SK-N-SH (cell line): Measurements from ENCODE around the gene ORMDL3. TPM values are rescaled to one million over a fixed set of nuclear protein-coding genes. Genes with fewer than 3 reads are reported as not detected.

Experiments
- CTCF ChIA-PET: fragments of 300-600, 350-600 bp; formaldehyde crosslinking; extraction: SDS; loops from one replicate; lab custom pipeline; 2021; lab: Yijun Ruan, JAX
- POLR2A ChIA-PET: fragments of 350-600 bp; sonication (Branson Sonifier 250); formaldehyde crosslinking; extraction: SDS; loops from one replicate; lab custom pipeline; 2020; ENCODE audit warnings: antibody characterized with exemption, inconsistent platforms; lab: Yijun Ruan, JAX
- DNase-seq: peaks from one replicate; pipeline ENCODE4 v3.0.0; 2012
- H2AFZ ChIP-seq: fragments of 200-600 bp; sonication (generic); 2 replicates; pipeline ENCODE4 v1.8.1; 2016; ENCODE audit warnings: antibody characterized with exemption, mild to moderate bottlenecking, low read depth
- H3F3A ChIP-seq: fragments of 200-600 bp; sonication (generic); replicated peaks from 2 replicates; pipeline ENCODE3; 2016; ENCODE audit warnings: antibody characterized with exemption, mild to moderate bottlenecking; ENCODE audit not compliant: insufficient read depth
- H3K27ac ChIP-seq, 2 experiments: fragments of 200-500 bp in 1 of 2; fragments of 200-600 bp in 1 of 2; sonication (Bioruptor generic) in 1 of 2; sonication (generic), shearing (Covaris generic) in 1 of 2; 2 replicates each; pipeline versions ENCODE4 v1.5.1 to v1.6.1; 2014 to 2016; ENCODE audit warnings: low read depth in 2 of 2, inconsistent platforms in 1 of 2, low read length in 1 of 2, mild to moderate bottlenecking in 1 of 2, mixed read lengths in 1 of 2
- H3K27me3 ChIP-seq: fragments of 200-600 bp; sonication (generic), shearing (Covaris generic); 2 replicates; pipeline ENCODE4 v1.6.1; 2016; ENCODE audit warnings: mixed run types; ENCODE audit not compliant: insufficient read depth
- H3K36me3 ChIP-seq, 2 experiments: fragments of 200-500 bp in 1 of 2; fragments of 200-600 bp in 1 of 2; sonication (Bioruptor generic) in 1 of 2; sonication (generic) in 1 of 2; replicated peaks in 1 of 2; 2 replicates each; pipeline versions ENCODE3 to v1.5.1; 2014 to 2016; ENCODE audit warnings: low read length in 1 of 2, mild to moderate bottlenecking in 1 of 2; ENCODE audit not compliant: insufficient read depth in 2 of 2, control insufficient read depth in 1 of 2
- H3K4me1 ChIP-seq, 2 experiments: fragments of 200-500 bp in 1 of 2; fragments of 200-600 bp in 1 of 2; sonication (Bioruptor generic) in 1 of 2; sonication (generic), shearing (Covaris generic) in 1 of 2; 2 replicates each; pipeline versions ENCODE4 v1.5.1 to v1.6.1; 2014 to 2016; ENCODE audit warnings: low read depth in 1 of 2, low read length in 1 of 2, mixed run types in 1 of 2; ENCODE audit not compliant: insufficient read depth in 2 of 2, control insufficient read depth in 1 of 2
- H3K4me2 ChIP-seq: fragments of 200-600 bp; sonication (generic), shearing (Covaris generic); 2 replicates; pipeline ENCODE4 v1.6.1; 2017; ENCODE audit warnings: mixed run types
- H3K4me3 ChIP-seq, 2 experiments: fragments of 200-500 bp in 1 of 2; fragments of 200-600 bp in 1 of 2; sonication (Bioruptor generic) in 1 of 2; sonication (generic), shearing (Covaris generic) in 1 of 2; 2 replicates each; pipeline versions ENCODE4 v1.5.1 to v1.8.1; 2014 to 2016; ENCODE audit warnings: low read depth in 2 of 2, inconsistent platforms in 1 of 2, low read length in 1 of 2, mild to moderate bottlenecking in 1 of 2, mixed read lengths in 1 of 2, moderate library complexity in 1 of 2
- H3K79me2 ChIP-seq: fragments of 200-600 bp; sonication (generic); 2 replicates; pipeline ENCODE4 v1.8.1; 2017; ENCODE audit warnings: mild to moderate bottlenecking; ENCODE audit not compliant: insufficient read depth
- H3K9ac ChIP-seq: fragments of 200-600 bp; sonication (generic); 2 replicates; pipeline ENCODE4 v1.6.1; 2017; ENCODE audit warnings: mixed run types
- H3K9me2 ChIP-seq: fragments of 200-600 bp; sonication (generic); 2 replicates; pipeline ENCODE4 v1.6.1; 2017; ENCODE audit warnings: mixed run types
- H3K9me3 ChIP-seq: fragments of 200-600 bp; sonication (generic); 2 replicates; pipeline ENCODE4 v1.6.1; 2017; ENCODE audit warnings: mixed run types, mild to moderate bottlenecking, moderate library complexity
- H4K20me1 ChIP-seq: fragments of 200-600 bp; sonication (generic); 2 replicates; pipeline ENCODE4 v1.6.1; 2017; ENCODE audit warnings: mild to moderate bottlenecking, mixed run types; ENCODE audit not compliant: insufficient read depth
- EP300 ChIP-seq, 2 experiments: IDR thresholded peaks; 2 replicates each; pipeline versions ENCODE4 v1.4.0 to v1.6.1; 2012; ENCODE audit warnings: borderline replicate concordance in 1 of 2, low read depth in 1 of 2, low read length in 1 of 2
- MXI1 ChIP-seq: IDR thresholded peaks from 2 replicates; pipeline ENCODE4 v1.6.1; 2012; ENCODE audit warnings: mild to moderate bottlenecking, low read depth, low read length, improper control_type of control experiment
- NRF1 ChIP-seq: IDR thresholded peaks from 2 replicates; pipeline ENCODE4 v1.6.1; 2012; ENCODE audit warnings: low read depth, mild to moderate bottlenecking, low read length
- POLR2AphosphoS5 ChIP-seq: IDR thresholded peaks from 2 replicates; pipeline ENCODE4 v1.6.1; 2012; ENCODE audit warnings: low read depth, low read length
- RAD21 ChIP-seq: IDR thresholded peaks from 2 replicates; pipeline ENCODE4 v1.6.1; 2012; ENCODE audit warnings: mild to moderate bottlenecking, low read length
- RFX5 ChIP-seq: IDR thresholded peaks from 2 replicates; pipeline ENCODE4 v1.6.1; 2012; ENCODE audit warnings: mild to moderate bottlenecking, improper control_type of control experiment, low read length
- RXRA ChIP-seq: IDR thresholded peaks from 2 replicates; pipeline ENCODE4 v1.4.0; 2012; ENCODE audit warnings: low read depth, mild to moderate bottlenecking, borderline replicate concordance
- SIN3A ChIP-seq: IDR thresholded peaks from 2 replicates; pipeline ENCODE4 v1.6.1; 2012; ENCODE audit warnings: low read depth, mild to moderate bottlenecking, low read length, moderate library complexity, borderline replicate concordance
- TAF1 ChIP-seq: IDR thresholded peaks from 2 replicates; pipeline ENCODE4 v1.6.1; 2012; ENCODE audit warnings: low read depth, mild to moderate bottlenecking, low read length, moderate library complexity, borderline replicate concordance
- YY1 ChIP-seq: IDR thresholded peaks from 2 replicates; pipeline ENCODE4 v1.4.0; 2012; ENCODE audit warnings: low read depth, mild to moderate bottlenecking
- WGBS: methylation state at CpG from one replicate; pipeline ENCODE4 v1.1.6; 2017; ENCODE audit warnings: low lambda C conversion rate; 5-methylcytosine and 5-hydroxymethylcytosine counted together
- polyA plus RNA-seq, 3 experiments: library from polyadenylated mRNA; depleted of rRNA; stranded (reverse); fragments of >200 nt; gene quantifications; 2 replicates each; pipeline ENCODE4 v1.2.3, GENCODE V29; 2012
- TF ChIP-seq, protein P1 (sequence below): fragments of 150-350 bp; IDR thresholded peaks from 2 replicates; pipeline ENCODE4 v1.6.1; 2017; ENCODE audit warnings: antibody characterized with exemption, low read length, low read depth, borderline replicate concordance
- TF ChIP-seq, protein P2 (sequence below): fragments of 150-350 bp; IDR thresholded peaks from 2 replicates; pipeline ENCODE4 v1.6.1; 2016; ENCODE audit warnings: mild to moderate bottlenecking, low read depth, low read length
- TF ChIP-seq, protein P3 (sequence below): IDR thresholded peaks from 2 replicates; pipeline ENCODE4 v1.4.0; 2012; ENCODE audit warnings: low read depth
- TF ChIP-seq, protein P4 (sequence below): fragments of 200-600 bp; sonication (generic); IDR thresholded peaks from 2 replicates; pipeline ENCODE4 v1.6.1; 2017; ENCODE audit warnings: antibody characterized with exemption, mild to moderate bottlenecking, moderate library complexity

ORMDL3 gene
- polyA plus RNA-seq, 1 of the 3 experiments (the other 2 are of a cell fraction) = 27.8 TPM

DNA sequence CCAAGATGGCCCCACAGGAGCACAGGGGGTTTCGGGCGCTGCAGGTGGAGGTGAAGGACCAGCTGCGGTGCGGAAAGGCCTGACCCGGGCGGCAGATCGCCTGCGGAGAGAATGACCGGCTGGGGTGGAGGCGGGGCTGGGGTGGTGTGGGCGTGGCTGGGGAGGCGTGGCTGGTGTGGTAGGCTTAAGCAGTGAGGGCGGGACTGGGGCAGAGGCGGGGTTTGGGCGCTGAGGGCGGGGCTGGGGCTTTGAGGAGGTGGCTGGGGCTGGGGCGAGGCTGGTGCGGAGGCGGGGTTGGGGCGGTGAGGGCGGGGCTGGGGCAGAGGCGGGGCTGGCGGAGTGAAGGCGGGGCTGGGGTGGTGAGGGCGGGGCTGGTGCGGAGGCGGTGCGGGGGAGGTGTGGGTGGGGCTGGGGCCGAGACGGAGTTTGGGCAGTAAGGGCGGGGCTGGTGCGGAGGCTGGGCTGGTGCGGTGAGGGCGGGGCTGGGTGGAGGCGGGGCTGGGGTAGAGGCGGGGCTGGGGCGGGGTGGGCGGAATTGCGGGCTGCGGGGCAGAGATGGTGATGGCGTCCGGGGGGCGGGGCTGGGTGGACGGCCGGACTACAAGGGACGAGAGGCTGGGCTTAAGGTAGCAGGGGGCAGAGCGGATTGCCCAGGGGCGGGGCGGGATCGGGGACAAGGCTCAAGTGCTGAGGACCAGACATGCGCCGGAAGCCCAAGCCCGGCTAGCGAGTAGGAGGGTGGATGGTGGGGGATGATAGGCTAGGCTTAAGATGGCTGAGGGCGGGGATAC, 25.5 kb upstream of the ORMDL3 start:
- Histone ChIP-seq H3K27ac (peak overlapping the region in 1 of 2 experiments; percentile 70; a peak in 1 of 4 replicates), H4K20me1 (no peaks in the 10 kb centered on the region), H3K79me2 (no peaks in the 10 kb centered on the region), H3F3A (no peaks in the 10 kb centered on the region), H3K27me3 (no peaks in the 10 kb centered on the region), H3K4me2 (peak overlapping the region; percentile 68), H3K36me3 (no peaks in the 10 kb centered on the region), H3K9me2 (no peaks in the 10 kb centered on the region)
- under 1% methylated on average over 30 of the region's 55 CpGs for WGBS
- peak; percentile 98 for DNase-seq
- POLR2A ChIA-PET = interaction anchor here (1.7 kb wide), 1 partner anchor 28 kb away, joined by 7 read pairs; the partner anchor contains the start of gene PSMD3
- TF ChIP-seq SIN3A (no peak), YY1 (no peak), RAD21 (no peak), RFX5 (no peak), RXRA (no peak), MXI1 (no peak), NRF1 (peak; percentile 67), EP300 (IDR thresholded peaks at IDR 0.05; ENCODE audit: borderline replicate concordance in 1 of 2, low read depth in 1 of 2, low read length in 1 of 2) (no peak), TAF1 (peak; percentile 80; the same call in 1 of the 2 replicates), POLR2AphosphoS5 (peak; percentile 65)
- TF ChIP-seq, protein P1, sequence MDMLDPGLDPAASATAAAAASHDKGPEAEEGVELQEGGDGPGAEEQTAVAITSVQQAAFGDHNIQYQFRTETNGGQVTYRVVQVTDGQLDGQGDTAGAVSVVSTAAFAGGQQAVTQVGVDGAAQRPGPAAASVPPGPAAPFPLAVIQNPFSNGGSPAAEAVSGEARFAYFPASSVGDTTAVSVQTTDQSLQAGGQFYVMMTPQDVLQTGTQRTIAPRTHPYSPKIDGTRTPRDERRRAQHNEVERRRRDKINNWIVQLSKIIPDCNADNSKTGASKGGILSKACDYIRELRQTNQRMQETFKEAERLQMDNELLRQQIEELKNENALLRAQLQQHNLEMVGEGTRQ = no peak
- TF ChIP-seq, protein P2, sequence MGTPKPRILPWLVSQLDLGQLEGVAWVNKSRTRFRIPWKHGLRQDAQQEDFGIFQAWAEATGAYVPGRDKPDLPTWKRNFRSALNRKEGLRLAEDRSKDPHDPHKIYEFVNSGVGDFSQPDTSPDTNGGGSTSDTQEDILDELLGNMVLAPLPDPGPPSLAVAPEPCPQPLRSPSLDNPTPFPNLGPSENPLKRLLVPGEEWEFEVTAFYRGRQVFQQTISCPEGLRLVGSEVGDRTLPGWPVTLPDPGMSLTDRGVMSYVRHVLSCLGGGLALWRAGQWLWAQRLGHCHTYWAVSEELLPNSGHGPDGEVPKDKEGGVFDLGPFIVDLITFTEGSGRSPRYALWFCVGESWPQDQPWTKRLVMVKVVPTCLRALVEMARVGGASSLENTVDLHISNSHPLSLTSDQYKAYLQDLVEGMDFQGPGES = no peak
- TF ChIP-seq, protein P3, sequence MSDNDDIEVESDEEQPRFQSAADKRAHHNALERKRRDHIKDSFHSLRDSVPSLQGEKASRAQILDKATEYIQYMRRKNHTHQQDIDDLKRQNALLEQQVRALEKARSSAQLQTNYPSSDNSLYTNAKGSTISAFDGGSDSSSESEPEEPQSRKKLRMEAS = no peak
- TF ChIP-seq, protein P4, sequence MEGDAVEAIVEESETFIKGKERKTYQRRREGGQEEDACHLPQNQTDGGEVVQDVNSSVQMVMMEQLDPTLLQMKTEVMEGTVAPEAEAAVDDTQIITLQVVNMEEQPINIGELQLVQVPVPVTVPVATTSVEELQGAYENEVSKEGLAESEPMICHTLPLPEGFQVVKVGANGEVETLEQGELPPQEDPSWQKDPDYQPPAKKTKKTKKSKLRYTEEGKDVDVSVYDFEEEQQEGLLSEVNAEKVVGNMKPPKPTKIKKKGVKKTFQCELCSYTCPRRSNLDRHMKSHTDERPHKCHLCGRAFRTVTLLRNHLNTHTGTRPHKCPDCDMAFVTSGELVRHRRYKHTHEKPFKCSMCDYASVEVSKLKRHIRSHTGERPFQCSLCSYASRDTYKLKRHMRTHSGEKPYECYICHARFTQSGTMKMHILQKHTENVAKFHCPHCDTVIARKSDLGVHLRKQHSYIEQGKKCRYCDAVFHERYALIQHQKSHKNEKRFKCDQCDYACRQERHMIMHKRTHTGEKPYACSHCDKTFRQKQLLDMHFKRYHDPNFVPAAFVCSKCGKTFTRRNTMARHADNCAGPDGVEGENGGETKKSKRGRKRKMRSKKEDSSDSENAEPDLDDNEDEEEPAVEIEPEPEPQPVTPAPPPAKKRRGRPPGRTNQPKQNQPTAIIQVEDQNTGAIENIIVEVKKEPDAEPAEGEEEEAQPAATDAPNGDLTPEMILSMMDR = no peak
- TF ChIP-seq, all 33 proteins: peak for 3
- CTCF ChIA-PET = interaction anchor here (1.2 to 5.5 kb wide), 3 partner anchors 14 to 122 kb away, joined by 3 to 56 read pairs (median 13); partner anchors contain the start of gene PSMD3
- no peaks in the 10 kb centered on the region for H3K9me3 ChIP-seq
- peak overlapping the region; percentile 34; the same call in 1 of the 2 replicates for H3K9ac ChIP-seq
- H3K4me1 ChIP-seq = peaks cover 0 to 11% of the 10 kb centered on the region in 2 experiments; a peak in 1 of 4 replicates
- peak overlapping the region; percentile 41 to 50 for H3K4me3 ChIP-seq
- H2AFZ ChIP-seq = peak overlapping the region; percentile 97; the same call in 1 of the 2 replicates
